HepG2 (cell line): ENCODE results near the gene HOXA5.

Source experiments
- CTCF ChIP-seq: sonication (generic); formaldehyde crosslinking; IDR thresholded peaks from 2 replicates; pipeline ENCODE4 v1.5.0; 2020; ENCODE audit warnings: mild to moderate bottlenecking, missing genetic modification reagents, moderate library complexity
- HDAC2 ChIP-seq: sonication (generic); formaldehyde crosslinking; IDR thresholded peaks from 2 replicates; pipeline ENCODE4 v1.4.0; 2020; ENCODE audit warnings: missing genetic modification reagents
- MBNL3 ChIP-seq: fragments of 250-450 bp; sonication (Bioruptor Pico); conservative IDR thresholded peaks from 2 replicates; pipeline ENCODE4 v1.8.0; 2022; ENCODE audit warnings: mild to moderate bottlenecking, inconsistent platforms
- MYC ChIP-seq: sonication (generic); formaldehyde crosslinking; IDR thresholded peaks from 2 replicates; pipeline ENCODE4 v1.9.0; 2021; ENCODE audit warnings: missing genetic modification reagents, borderline replicate concordance
- NFE2 ChIP-seq: sonication (generic); formaldehyde crosslinking; IDR thresholded peaks from 2 replicates; pipeline ENCODE4 v1.4.0; 2020; ENCODE audit warnings: missing genetic modification reagents
- SP1 ChIP-seq, 2 experiments: fragments of 450-650 bp in 1 of 2; sonication (generic) in 1 of 2; formaldehyde crosslinking in 1 of 2; IDR thresholded peaks; 2 replicates each; pipeline versions ENCODE4 v1.4.0 to v1.6.1; 2016 to 2020; ENCODE audit warnings: missing genetic modification reagents in 1 of 2
- TP53 ChIP-seq: sonication (generic); formaldehyde crosslinking; conservative IDR thresholded peaks from 2 replicates; pipeline ENCODE4 v1.4.0; 2020; ENCODE audit warnings: missing genetic modification reagents
- ZFP36 ChIP-seq: fragments of 150-350 bp; IDR thresholded peaks from 2 replicates; pipeline ENCODE4 v1.6.1; 2018; ENCODE audit warnings: borderline replicate concordance, low read length, low read depth; ENCODE audit not compliant: partially characterized antibody
- ZNF20 ChIP-seq: sonication (generic); formaldehyde crosslinking; IDR thresholded peaks from 2 replicates; pipeline ENCODE4 v1.4.0; 2020; ENCODE audit warnings: mild to moderate bottlenecking, moderate library complexity, missing genetic modification reagents
- ZNF383 ChIP-seq: sonication (generic); formaldehyde crosslinking; IDR thresholded peaks from 2 replicates; pipeline ENCODE4 v1.4.0; 2020; ENCODE audit warnings: missing genetic modification reagents, mild to moderate bottlenecking, borderline replicate concordance
- ZNF569 ChIP-seq: sonication (generic); formaldehyde crosslinking; IDR thresholded peaks from 2 replicates; pipeline ENCODE4 v1.5.0; 2020; ENCODE audit warnings: mild to moderate bottlenecking, missing genetic modification reagents, moderate library complexity, borderline replicate concordance
- TF ChIP-seq, protein P1 (sequence below): sonication (generic); formaldehyde crosslinking; IDR thresholded peaks from 2 replicates; pipeline ENCODE4 v1.4.0; 2020; ENCODE audit warnings: missing genetic modification reagents, borderline replicate concordance
- TF ChIP-seq, protein P2 (sequence below): sonication (generic); formaldehyde crosslinking; IDR thresholded peaks from 2 replicates; pipeline ENCODE4 v1.5.0; 2020; ENCODE audit warnings: mild to moderate bottlenecking, missing genetic modification reagents, borderline replicate concordance
- TF ChIP-seq, protein P3 (sequence below): sonication (generic); formaldehyde crosslinking; IDR thresholded peaks from 2 replicates; pipeline ENCODE4 v1.8.1; 2022; ENCODE audit warnings: low read depth, mild to moderate bottlenecking, missing genetic modification reagents

DNA sequence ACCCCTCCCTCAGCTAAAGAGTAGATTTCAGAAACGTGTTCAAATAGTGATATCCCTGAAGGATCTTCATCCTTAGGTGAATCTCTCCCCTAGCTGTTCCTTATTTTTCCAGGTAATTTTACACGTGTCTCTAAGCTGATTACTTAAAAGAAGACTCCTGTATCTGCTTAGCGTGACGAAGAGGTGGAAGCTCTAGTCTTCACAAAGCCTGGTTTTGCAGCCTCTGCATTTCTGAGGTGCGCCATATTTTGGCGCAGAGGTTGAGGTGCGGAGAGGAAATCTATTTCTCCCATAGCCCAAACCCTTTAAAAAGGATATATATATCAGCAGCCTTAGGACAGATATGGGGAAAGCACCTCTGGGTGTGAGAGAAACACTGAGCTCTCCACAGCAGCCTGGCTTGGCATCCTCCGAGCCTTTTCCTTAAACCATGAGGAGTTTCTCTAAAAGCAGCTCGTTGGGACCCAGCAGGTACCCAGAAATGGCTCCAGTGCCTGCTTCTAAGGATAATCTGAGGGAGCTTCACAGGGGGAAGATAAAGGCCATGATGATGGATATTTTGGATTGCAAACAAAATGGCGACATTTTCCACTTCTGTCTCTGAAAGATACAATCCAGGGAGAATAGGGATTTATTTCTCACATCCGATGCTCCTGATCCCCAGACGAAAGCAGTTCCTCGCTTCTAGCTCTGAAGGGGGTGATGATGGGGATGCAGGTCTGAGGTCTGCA is 38.0 kb downstream of the HOXA5 start:
- no peak for TF ChIP-seq ZNF569 (CRISPR knock-in tag)
- no peak for TF ChIP-seq SP1 (IDR thresholded peaks at IDR 0.05)
- no peak for TF ChIP-seq SP1 (CRISPR knock-in tag; IDR thresholded peaks at IDR 0.05)
- TF ChIP-seq, protein P1, sequence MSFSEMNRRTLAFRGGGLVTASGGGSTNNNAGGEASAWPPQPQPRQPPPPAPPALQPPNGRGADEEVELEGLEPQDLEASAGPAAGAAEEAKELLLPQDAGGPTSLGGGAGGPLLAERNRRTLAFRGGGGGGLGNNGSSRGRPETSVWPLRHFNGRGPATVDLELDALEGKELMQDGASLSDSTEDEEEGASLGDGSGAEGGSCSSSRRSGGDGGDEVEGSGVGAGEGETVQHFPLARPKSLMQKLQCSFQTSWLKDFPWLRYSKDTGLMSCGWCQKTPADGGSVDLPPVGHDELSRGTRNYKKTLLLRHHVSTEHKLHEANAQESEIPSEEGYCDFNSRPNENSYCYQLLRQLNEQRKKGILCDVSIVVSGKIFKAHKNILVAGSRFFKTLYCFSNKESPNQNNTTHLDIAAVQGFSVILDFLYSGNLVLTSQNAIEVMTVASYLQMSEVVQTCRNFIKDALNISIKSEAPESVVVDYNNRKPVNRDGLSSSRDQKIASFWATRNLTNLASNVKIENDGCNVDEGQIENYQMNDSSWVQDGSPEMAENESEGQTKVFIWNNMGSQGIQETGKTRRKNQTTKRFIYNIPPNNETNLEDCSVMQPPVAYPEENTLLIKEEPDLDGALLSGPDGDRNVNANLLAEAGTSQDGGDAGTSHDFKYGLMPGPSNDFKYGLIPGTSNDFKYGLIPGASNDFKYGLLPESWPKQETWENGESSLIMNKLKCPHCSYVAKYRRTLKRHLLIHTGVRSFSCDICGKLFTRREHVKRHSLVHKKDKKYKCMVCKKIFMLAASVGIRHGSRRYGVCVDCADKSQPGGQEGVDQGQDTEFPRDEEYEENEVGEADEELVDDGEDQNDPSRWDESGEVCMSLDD (CRISPR knock-in tag): no peak
- TF ChIP-seq MBNL3 (CRISPR knock-in tag): no peak
- no peak for TF ChIP-seq ZFP36
- TF ChIP-seq HDAC2 (CRISPR knock-in tag): no peak
- no peak for TF ChIP-seq MYC (CRISPR knock-in tag)
- TF ChIP-seq, protein P2, sequence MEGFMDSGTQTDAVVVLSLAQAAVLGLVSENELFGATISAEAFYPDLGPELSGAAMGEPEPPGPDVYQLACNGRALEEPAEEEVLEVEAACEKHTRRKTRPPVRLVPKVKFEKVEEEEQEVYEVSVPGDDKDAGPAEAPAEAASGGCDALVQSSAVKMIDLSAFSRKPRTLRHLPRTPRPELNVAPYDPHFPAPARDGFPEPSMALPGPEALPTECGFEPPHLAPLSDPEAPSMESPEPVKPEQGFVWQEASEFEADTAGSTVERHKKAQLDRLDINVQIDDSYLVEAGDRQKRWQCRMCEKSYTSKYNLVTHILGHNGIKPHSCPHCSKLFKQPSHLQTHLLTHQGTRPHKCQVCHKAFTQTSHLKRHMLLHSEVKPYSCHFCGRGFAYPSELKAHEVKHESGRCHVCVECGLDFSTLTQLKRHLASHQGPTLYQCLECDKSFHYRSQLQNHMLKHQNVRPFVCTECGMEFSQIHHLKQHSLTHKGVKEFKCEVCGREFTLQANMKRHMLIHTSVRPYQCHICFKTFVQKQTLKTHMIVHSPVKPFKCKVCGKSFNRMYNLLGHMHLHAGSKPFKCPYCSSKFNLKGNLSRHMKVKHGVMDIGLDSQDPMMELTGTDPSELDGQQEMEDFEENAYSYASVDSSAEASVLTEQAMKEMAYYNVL (CRISPR knock-in tag): no peak
- TF ChIP-seq, protein P3, sequence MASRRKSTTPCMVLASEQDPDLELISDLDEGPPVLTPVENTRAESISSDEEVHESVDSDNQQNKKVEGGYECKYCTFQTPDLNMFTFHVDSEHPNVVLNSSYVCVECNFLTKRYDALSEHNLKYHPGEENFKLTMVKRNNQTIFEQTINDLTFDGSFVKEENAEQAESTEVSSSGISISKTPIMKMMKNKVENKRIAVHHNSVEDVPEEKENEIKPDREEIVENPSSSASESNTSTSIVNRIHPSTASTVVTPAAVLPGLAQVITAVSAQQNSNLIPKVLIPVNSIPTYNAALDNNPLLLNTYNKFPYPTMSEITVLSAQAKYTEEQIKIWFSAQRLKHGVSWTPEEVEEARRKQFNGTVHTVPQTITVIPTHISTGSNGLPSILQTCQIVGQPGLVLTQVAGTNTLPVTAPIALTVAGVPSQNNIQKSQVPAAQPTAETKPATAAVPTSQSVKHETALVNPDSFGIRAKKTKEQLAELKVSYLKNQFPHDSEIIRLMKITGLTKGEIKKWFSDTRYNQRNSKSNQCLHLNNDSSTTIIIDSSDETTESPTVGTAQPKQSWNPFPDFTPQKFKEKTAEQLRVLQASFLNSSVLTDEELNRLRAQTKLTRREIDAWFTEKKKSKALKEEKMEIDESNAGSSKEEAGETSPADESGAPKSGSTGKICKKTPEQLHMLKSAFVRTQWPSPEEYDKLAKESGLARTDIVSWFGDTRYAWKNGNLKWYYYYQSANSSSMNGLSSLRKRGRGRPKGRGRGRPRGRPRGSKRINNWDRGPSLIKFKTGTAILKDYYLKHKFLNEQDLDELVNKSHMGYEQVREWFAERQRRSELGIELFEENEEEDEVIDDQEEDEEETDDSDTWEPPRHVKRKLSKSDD (CRISPR knock-in tag): no peak
- no peak for TF ChIP-seq TP53 (CRISPR knock-in tag)
- TF ChIP-seq CTCF: no peak
- no peak for TF ChIP-seq NFE2
- TF ChIP-seq ZNF20 (CRISPR knock-in tag): no peak
- TF ChIP-seq ZNF383 (CRISPR knock-in tag): no peak
